ENCODE data around the gene CFAP100.

The CFAP100 gene

GRCh38 chr3:126394179-126394976 is at the start of gene CFAP100:
Gene CFAP100, plus strand, starts transcription at chr3:126394909. Its CDS starts 1,092 bp downstream, at chr3:126396001.
- DNase-seq (ENCODE audit: low read depth in 2 of 2, low spot score in 1 of 2), result no peak

DNA sequence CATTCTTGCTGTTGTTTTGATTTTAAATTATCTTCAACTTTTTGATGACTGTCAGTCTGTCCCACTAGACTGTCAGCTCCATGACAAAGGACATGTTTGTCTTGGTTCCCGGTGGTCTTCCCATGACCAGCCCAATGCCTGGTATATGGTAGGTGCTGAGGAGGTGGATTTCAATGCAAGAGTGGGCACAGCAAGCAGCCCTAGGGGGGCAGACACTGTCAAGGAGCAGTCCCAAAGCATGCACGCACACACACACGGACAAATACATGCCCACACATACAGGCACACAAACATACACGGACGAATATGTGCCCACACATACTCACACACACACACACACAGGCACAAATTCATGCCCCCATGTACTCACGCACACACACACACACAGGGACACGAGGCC is 49.5 kb upstream of the CFAP100 start:
- no peak for DNase-seq (ENCODE audit: low read depth in 2 of 2, low spot score in 1 of 2)

DNA sequence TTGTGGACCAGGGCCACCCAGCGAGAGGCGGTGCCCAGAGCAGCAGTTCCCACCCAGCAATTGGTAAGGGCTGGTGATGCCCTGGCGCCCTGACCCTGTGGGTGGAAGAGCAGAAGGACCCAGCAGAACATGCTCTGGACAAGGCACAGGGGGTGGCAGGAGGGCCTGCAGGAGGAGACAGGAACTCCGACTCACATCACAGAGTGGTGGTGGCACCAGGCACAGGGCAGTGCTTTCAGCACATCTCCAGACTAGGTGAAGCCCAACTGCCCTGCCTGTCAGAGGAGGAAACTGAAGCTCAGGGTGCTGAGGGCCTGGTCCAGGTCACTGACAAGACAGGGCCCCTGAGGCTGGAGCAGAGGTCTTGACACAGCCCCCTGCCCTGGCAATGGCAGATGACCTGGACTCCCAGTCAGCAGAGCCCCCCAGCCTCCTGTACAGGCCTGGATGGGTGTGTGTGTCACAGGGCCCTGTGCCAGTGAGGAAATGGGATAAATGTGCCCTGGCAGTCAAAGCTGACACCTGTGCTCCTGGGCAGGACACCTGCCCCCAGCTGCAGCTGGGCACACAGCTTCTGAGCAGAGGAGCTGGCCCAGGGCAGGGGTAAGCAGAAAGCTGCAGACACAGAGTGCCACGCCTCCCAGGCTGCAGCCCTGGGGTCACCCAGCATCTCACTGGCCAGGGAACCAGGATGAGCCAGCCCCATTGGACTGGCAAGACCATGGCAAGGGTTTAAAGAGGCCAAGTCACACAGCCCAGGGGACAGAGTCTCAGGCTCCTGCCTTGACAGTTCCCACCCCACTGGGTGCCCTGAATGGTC is 48.9 kb upstream of the CFAP100 start:
- no peak for DNase-seq (ENCODE audit: low read depth in 2 of 2, low spot score in 1 of 2)

DNA sequence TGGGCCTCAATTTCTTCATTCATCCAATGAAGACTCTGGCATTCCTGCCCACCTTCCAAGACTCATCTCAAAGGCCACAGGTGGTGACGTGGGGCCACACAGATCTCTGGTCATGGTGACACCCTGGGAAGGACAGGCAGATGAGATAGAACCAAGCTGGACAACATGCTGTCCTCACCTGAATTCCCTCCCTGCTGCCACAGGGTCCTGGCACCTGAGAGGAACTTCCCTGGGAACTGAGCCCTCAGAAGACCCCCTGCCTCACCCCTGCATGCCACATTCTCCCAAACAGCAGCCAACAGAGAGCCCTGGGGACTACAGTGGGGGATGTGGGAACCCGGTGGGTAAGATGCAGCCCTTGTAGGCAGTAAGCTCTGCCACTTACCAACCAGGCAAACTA is 48.2 kb upstream of the CFAP100 start:
- DNase-seq (ENCODE audit: low read depth in 2 of 2, low spot score in 1 of 2), result no peak

DNA sequence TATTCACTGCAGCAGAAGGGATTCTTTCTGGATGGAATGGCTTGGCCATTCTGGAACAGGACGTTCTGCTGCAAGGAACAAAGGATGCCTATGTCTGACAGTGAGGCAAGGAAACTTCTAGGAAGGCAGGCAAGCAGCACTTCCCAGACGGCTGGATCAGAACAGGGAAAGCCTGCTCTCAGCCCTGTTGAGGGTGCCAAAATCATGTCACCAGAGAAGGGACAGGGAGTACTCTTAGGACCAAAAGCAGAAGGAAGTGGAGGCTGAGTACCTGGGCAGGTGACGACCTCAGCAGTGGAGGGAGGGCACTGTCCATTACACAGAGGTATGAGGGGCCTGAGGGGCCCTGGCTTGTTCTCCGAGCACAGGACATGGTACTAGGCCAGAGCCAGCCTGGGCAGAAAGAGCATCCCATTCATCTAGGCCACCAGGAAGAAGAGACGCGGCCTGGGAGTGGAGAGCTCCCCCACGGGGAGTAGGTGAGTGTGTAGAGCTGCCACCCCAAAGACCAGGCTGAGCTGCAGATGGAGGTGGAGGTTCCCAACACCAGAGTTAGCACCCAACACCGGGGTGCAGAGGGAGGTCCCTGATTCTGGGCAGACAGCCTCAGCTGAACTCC is 47.1 kb upstream of the CFAP100 start:
- DNase-seq (ENCODE audit: low read depth in 2 of 2, low spot score in 1 of 2), result no peak

GRCh38 chr3:126348308-126348920 is 46.3 kb upstream of the CFAP100 start:
- DNase-seq (ENCODE audit: low read depth in 2 of 2, low spot score in 1 of 2), result no peak

- DNase-seq (ENCODE audit: low read depth in 2 of 2, low spot score in 1 of 2), result no peak
These were observed 45.6 kb upstream of the CFAP100 start for GRCh38 chr3:126349071-126349470.

- no peak for DNase-seq (ENCODE audit: low read depth in 2 of 2, low spot score in 1 of 2)
These were observed 44.9 kb upstream of the CFAP100 start for GRCh38 chr3:126349611-126350501.

DNA sequence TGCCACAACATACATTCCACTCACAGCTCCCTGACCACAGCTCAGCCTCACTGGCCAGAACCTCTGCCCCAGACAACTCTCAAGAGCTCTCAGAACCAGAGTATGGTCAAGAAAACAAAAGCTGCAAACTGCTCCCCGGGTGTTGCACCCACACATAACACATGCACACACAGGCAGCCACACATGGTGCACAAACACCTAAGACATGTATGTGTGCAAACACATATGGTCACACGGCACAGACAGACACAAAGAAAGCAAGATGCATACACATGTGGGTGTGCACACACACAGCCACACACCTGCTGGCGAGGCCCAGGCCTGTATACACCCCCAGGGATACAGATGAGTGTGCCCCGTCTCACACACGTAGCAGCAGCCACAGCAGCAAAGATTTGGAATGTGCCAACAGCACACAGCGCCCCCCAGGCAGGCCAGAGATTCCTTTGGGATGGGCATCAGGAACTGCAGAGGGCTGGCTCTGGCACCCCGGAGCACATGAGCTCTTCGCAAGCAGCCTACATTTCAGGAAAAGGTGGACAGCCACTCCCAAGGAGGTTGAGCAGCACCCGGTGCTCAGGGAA is 44.1 kb upstream of the CFAP100 start:
- DNase-seq (ENCODE audit: low read depth in 2 of 2, low spot score in 1 of 2), result no peak

- DNase-seq (ENCODE audit: low read depth in 2 of 2, low spot score in 1 of 2), result no peak
These were observed 43.5 kb upstream of the CFAP100 start for GRCh38 chr3:126351086-126351770.

DNA sequence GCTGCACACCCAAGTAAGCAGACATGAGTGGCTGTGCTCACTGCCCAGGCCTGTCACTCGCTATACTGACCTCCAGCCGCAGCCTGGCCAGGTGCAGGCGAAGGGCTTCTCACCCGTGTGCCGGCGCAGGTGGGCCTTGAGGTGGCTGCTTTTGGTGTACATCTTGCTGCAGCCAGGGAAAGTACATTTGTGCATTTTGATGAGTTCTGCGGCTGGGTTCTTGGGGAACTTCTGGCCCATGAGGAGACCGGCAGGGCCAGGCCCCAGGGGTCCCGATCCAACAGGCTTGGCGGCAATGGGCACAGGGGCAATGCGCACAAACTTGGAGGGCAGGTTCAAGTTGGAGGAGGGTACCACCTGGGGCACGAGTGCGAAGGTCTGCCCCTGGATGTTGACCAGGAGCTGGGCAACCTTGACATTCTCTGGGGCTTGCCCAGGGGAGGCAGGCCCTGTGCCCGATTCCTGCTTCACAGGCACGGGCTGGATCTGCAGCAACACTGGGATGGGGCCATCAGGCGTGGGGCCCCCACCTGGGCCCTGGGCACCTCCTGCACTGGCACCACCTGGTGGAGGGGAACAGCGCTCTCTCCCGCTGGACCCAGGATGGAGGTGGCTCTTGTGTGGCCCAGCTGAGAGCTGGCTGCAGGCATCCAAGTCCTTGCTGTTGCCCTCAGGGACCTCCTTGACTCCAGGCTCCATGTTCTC is 42.8 kb upstream of the CFAP100 start:
- DNase-seq (ENCODE audit: low read depth in 2 of 2, low spot score in 1 of 2), result no peak

- DNase-seq (ENCODE audit: low read depth in 2 of 2, low spot score in 1 of 2), result no peak
These were observed 41.9 kb upstream of the CFAP100 start for GRCh38 chr3:126352476-126353454.

GRCh38 chr3:126353694-126354321 is 40.9 kb upstream of the CFAP100 start:
- no peak for DNase-seq (ENCODE audit: low read depth in 2 of 2, low spot score in 1 of 2)

DNA sequence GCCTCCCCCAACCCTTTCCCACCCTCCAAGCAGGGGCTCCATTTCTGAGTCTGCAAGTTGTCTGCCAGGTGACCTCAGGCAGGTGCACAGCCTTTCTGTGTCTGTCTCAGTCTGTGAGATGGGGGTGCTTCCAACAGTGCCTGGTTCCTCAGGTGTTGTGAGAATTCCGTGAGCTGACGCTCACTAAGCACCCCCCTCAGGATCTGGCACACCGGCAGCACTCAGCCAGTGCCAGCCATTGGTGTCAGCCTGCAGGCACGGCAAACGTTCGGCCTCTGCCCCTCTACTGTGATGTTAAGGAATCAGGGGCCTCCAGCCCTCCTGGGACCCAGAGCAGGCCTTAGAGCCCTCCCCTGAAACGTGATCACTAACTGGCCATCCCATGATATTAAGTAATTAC is 39.9 kb upstream of the CFAP100 start:
- DNase-seq (ENCODE audit: low read depth in 2 of 2, low spot score in 1 of 2), result no peak

GRCh38 chr3:126355251-126355650 is 39.5 kb upstream of the CFAP100 start:
- no peak for DNase-seq (ENCODE audit: low read depth in 2 of 2, low spot score in 1 of 2)

- DNase-seq (ENCODE audit: low read depth in 2 of 2, low spot score in 1 of 2), result no peak
These were observed 38.8 kb upstream of the CFAP100 start for GRCh38 chr3:126355777-126356372.
